HG02870 (cell line): ENCODE results near the gene MKX.

ENCODE experiments used
- ATAC-seq: cut with Tn5 transposase; IDR thresholded peaks from one replicate; pipeline ENCODE4 v1.9.1; 2021; ENCODE audit warnings: mild to moderate bottlenecking, moderate library complexity; ENCODE audit not compliant: unreplicated experiment

Gene MKX

DNA sequence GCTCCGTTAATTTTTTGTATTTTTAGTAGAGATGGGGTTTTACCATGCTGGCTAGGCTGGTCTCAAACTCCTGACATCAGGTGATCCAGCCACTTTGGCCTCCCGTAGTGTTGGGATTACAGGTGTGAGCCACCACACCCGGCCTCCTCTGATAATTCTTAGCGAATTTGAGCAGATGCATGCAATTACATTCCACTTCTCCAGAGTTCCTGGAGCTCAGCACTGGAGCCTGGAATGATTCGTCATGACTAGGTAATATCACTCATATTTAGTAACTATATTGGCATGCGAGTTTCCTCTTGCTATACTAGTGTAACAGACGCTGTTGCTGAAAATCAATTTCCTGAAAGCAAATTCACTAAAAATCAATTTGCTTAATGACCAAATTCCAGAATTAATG lies 86.8 kb downstream of the MKX start:
- no peak for ATAC-seq

DNA sequence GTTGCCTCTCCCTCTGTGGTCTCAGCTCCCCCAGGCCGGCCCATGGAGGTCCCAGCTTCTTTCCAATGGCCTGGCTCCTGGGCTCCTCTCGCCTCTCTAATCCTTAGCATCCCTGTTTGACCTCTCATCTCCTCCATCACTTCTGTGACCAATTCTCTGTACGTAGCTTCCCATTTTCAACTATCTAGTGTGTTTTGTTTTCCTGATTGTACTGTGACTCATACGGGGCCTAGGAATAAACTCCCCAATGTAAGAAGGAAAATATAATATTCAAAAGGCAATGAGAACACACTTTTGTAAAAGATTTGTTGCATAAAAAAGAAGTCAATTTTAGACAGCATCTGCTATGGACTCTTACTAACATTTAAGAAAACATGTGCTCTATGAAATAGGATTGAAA lies 90.3 kb downstream of the MKX start:
- no peak for ATAC-seq

DNA sequence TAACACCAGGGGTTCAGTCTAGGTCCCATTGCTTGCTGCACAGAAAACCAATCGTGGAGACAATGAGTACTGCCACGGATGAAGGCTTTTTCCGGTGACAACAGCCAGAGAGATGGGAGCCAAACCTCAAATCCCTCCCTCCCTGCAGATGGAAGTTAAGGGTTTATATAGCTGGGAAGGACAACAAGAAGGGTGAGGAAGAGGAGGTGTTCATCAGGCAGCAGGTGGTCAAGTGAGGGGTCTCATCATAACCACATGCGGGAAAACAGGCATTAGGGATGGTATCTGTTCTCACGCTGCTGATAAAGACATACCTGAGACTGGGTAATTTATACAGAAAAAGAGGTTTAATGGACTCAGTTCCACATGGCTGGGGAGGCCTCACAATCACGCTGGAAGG lies 91.3 kb downstream of the MKX start:
- ATAC-seq = no peak

DNA sequence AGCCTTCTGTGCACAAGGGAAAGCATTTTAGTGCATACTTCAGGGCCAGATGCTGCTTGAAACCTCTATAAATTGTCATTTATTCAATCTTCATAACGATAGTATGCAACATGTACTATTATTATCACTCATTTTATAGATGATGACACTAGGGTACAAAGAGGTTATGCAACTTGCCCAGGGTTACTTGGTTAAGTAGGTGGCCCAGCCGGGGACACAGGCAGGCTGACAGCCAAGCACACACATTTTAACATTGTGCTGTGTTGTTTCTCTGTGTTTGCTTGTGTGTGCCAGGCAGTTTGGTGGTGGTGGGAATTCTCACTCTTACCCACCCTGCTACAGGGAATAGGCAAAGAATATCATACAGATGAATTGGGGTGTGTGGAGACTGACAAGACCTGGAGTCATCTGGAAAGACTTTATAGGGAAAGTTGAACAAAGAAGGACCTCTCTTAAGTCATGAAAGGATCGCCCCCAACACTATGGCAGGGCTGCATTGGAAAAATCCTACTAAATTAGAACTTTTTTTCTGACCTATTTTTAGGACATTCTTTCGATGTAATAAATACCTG lies 98.9 kb downstream of the MKX start:
- ATAC-seq = no peak

DNA sequence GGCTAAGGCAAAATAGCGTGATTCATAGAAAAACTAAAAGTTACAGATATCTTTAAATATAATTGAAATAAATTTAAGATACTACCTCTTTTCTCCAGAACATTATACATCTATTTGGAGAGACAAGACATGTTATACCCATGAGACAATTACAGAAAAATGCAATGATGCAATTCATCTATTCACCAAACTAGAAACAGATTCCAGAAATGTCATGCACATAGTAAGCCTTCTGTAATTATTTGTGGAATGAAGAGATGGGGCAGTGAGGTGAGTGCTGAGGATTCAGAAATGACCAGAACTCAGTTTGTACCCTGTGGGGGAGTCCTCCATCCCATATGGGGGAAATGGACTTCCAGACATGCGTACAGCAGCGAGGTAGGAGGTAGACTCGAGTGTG lies 99.4 kb downstream of the MKX start:
- ATAC-seq = no peak

DNA sequence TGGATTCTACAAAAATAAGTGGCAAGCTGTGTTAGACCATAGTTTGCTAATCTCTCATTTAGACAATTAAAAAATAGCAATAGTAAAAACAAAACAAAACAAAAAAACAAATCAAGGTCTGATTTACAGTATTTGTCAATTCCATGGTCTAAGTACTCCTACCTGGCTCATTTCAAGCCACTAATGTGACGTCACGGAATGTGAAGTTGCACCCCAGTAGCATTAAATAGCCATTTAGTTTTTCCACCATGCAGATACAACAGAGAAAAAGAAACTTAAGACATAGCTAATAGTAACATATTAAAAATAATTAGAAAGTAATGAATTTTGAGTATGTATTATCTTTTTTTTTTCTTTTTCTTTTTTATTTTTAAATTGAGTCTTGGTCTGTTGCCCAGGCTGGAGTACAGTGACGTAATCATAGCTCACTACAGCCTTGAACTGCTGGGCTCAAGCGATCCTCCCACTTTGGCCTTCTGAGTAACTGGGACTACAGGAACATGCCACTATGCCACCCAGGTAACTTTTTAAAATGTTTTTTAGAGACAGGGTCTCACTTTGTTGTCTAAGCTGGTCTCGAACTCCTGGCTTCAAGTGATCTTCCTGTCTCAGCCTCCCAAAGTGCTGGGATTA lies 101.2 kb downstream of the MKX start:
- no peak for ATAC-seq

DNA sequence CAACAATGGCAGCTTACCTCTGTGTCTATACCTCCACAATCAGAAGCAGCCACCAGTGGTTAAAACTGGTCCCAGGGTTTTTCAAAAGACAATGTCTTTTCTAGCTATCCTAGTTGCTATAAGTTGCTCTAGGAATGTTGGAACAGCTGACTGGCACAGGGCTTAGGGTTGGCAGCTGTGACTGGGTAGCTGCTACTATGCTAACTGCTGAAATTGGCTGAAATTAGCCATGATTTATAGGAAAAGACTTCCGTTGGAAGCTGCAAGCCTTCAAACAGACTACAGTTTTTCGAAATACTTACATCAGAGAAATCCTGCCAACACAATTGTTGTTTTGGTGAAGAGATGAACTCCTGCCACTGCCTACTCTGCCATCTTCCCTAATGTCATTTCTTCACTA lies 102.3 kb downstream of the MKX start:
- ATAC-seq = no peak

DNA sequence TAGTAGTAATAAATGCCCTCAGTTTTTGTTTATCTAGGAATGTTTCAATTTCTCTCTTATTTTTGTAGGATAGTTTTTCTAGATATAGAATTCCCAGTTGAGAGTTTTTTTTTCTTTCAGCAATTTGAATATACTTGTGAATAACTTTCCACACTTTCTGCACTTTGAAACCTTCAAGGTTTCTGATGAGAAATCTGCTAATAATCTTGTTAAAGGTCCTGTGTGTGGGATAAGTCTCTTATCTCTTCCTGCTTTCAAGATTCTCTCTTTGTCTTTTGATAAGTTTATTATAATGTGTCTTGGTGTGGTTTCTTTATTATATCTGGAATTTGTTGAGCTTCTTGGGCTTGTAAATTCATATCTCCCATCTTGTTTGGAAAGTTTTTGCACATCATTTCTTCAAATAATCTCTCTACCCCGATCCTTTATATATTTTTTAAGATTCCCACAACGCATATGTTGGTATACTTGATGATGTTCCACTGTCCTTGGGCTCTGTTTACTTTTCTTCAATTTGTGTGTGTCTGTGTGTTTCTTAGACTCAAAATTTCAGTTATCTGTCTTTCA lies 103.5 kb downstream of the MKX start:
- ATAC-seq = no peak

DNA sequence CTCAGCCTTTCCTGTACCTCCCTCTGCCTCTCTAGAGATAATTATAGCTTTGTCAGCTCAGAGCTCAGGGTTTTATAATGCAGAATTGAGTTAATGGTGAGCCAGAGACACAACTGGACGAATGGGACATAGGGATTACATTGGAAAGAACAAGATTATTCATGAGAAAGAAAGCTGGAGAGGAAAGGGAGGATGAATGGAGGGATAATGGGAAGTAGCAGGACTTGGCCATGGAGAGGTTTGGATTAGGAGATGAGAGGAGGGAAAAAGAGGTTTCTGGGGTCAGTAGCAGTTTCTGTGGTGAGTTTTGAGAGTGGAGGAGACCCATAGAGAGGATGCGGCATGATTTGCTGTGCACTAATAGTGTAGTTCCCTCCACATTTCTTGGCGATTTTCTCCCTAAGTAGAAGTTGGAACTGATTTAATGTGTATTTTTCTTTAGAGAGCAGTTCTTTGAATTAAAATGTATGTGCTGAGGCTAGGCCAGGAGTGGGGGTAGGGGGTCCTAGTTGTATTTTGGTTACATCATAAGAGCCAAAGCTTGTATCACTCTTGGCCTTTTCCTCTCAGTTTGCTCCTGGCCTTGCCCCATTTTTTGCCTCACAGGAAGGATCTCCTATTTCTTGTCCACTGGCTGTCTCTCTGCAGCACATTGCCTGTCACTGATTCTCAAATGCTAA lies 107.4 kb downstream of the MKX start:
- ATAC-seq = no peak

DNA sequence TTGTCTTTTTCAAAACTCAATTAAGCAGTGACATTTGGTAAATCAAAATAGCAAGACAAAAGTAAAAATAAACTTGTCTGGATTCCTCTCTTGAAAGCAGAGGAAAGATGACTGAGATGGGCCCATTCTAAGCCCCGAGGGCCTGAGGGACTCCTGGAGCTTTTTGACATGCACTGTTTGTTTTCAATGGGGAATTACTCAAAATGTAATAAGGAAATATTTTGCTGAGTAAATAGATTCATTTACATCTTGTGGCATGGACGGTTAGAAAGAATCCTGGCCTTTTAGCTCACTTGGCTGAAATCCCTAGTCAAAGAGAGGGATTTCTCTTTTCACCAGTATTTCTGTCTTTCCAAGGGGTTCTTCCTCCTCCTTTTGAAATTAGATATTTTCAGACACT lies 108.0 kb downstream of the MKX start:
- no peak for ATAC-seq

DNA sequence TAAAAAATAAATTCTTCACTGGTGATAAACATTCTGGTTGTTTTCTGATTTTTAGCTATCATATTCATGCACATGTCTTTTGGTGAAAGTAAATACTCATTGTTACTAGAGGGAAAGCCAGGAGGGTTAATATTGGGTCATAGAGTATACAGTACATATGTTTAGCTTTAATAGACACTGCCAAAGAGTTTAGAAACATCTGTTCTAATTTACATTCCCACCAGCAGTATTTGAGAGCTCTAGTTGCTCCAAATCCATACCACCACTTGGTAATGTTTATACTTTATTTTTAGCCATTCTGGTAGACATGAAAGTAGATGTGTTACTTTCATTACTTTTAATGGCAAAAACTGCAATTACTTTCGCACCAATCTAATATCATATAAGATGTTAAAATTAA lies 108.8 kb downstream of the MKX start:
- ATAC-seq = no peak

DNA sequence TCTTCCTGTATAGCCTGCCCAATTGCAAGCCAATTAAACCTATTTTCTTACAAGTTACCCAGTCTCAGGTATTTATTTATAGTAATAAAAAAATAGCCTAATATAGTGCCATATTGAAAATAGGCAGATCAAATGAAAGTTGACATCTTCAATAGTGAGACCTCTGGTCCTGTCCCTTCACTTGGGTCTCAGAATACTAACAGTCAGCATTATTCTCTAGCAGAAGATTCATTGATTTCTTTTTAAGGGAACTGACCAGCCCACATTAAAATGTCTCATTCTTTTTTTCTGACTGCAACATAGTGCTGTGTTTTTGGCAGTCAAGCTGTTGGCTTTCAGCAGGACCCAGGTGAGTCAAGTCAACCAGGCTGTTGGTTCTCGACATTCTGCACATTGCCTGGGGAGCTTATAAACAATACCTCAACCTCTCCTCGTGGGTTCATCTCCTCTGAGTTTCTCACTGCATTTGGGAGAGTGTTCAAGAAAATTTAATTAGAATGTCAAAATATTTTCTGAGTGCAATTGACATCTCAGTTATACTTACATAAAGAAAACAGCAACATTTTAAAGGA lies 109.8 kb downstream of the MKX start:
- ATAC-seq = no peak

DNA sequence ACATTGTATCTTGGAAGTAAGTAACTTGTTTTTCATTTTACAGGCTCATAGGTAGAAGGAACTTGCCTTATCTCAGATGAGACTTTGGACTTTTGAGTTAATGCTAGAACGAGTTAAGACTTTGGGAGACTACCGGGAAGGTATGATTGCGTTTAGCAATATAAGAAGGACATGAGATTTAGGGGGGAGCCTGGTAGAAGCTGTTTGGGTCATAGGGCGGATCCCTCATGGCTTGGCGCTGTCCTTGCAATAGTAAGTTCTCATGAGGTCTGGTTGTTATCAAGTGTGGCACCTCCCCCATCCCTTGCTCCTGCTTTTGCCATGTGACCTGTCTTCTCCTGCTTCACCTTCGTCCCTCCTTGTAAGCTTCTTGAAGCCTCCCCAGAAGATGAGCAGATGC lies 110.3 kb downstream of the MKX start:
- no peak for ATAC-seq

DNA sequence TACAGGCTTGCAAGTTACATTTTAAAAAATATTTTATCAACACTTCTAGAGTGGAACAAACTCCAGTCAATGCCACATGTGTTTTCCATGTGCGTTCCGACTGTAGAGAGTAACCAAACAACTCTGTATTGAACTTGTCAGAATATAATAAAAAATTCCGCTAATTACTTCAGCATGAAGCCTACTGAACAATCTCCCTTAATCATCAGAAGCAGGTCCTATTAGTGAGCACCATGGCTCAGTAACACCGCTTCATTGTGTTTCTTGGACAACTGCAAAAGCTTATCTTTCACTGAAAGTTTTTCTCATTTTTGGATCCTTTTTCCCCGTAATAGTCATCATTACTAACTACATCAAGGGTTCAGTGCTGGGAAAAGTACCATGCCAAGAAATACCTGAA lies 117.0 kb downstream of the MKX start:
- no peak for ATAC-seq

DNA sequence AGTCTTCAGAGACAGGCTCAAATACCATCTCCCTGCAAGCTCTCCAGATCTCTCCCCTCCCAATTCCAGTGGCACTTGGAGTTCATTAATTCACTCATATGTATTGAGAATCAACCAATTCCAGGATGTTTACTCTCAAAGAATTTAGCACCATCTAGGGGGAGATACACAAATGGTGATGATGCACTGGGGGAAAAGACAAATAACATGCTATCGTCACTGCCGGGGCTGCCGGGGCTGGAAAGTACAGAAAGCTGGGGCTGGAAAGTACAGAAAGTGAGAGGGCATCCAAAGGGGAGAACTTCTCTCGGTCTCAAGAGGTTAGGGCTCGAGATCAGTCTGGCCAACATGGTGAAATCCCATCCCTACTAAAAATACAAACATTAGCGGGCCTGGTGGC lies 118.7 kb downstream of the MKX start:
- no peak for ATAC-seq

DNA sequence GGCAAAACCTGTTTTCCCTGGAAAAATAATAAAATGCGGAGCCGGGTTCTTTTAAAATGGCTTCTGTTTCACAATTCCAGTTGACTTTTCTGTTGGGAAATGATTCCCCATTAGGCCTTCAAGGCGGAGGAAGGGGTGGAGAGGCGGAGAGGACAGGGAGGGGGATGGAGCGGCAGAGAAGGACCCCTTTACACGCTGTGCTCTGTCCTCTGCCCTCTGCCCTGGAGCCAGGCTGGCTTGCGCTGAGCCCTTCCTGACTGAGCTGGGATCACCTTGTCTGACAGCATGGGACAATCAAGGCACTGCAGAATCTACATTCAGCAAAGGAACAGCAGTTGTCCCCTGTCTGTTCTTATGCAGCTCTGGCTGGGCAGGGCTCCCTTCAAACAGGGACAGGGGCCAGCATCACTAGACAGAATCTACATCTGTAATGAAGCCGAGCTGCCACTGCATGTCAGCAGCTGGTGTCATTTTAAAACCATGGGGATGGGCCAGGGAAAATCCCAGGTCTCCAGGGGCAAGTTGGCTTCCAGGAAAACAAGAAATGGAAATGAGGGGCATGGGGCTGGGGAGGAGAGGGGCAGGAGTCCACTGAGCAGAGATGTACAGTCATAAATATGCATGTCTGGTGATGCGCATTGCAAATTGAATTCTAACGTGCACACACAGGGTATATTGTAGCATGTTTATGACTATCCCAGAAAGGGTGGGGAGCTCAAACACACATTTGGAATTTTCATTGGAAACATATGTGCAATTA lies 120.0 kb downstream of the MKX start:
- no peak for ATAC-seq

DNA sequence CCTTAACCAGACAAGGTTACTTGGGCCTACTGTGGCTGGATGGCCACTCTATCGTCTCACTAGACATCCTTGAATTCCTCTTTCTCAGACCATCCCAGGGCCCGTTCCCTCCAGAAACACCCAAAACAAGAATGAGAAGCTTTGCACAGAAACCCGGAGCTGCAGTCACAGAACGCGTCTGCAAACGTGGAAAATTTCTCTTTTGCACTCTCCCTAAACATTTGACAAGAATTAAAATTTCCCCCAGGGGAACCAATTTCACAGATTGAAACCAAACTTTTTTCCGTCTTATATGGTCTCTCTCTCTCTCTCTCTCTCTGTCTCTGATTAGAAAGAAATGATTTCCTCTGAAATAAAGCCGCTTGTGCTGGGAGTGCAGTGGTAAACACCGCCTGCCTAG lies 120.7 kb downstream of the MKX start:
- no peak for ATAC-seq
